GM19035 (cell line): ENCODE results near the gene LRRC2.
"Not testable (repeated sequence)": the region's sequence is repeated elsewhere in the genome, so short reads cannot be mapped to it uniquely, and the experiment has no call there.

Experiments used
- ATAC-seq: cut with Tn5 transposase; IDR thresholded peaks from one replicate; pipeline ENCODE4 v1.9.1; 2021; ENCODE audit not compliant: unreplicated experiment

The LRRC2 gene

GRCh38 chr3:46584598-46585467, 18.7 kb upstream of the LRRC2 start:
- no peak for ATAC-seq

- no peak for ATAC-seq
Observed at GRCh38 chr3:46580675-46581074, 14.6 kb upstream of the LRRC2 start.

GRCh38 chr3:46579756-46580286, 13.7 kb upstream of the LRRC2 start:
- ATAC-seq: no peak

- ATAC-seq: no peak
Observed at GRCh38 chr3:46578973-46579755, 13.1 kb upstream of the LRRC2 start.

GRCh38 chr3:46577580-46578249, 11.6 kb upstream of the LRRC2 start:
- not testable (repeated sequence) for ATAC-seq

GRCh38 chr3:46576879-46577278, 10.8 kb upstream of the LRRC2 start:
- no peak for ATAC-seq

GRCh38 chr3:46576386-46576785, 10.3 kb upstream of the LRRC2 start:
- ATAC-seq: no peak

- no peak for ATAC-seq
Observed at GRCh38 chr3:46575577-46576222, 9.6 kb upstream of the LRRC2 start.

GRCh38 chr3:46574881-46575576, 8.9 kb upstream of the LRRC2 start:
- no peak for ATAC-seq

- ATAC-seq: no peak
Observed at GRCh38 chr3:46574243-46574646, 8.1 kb upstream of the LRRC2 start.

GRCh38 chr3:46573701-46574100, 7.6 kb upstream of the LRRC2 start:
- ATAC-seq: no peak

- no peak for ATAC-seq
Observed at GRCh38 chr3:46571684-46572083, 5.6 kb upstream of the LRRC2 start.

GRCh38 chr3:46565607-46566039, 479 bp downstream of the LRRC2 start:
- no peak for ATAC-seq

- ATAC-seq: no peak
Observed at GRCh38 chr3:46565077-46565476, 1.0 kb downstream of the LRRC2 start.

GRCh38 chr3:46564190-46565021, 1.7 kb downstream of the LRRC2 start:
- ATAC-seq: no peak

GRCh38 chr3:46561951-46562350, 4.2 kb downstream of the LRRC2 start:
- no peak for ATAC-seq

GRCh38 chr3:46561511-46561910, 4.6 kb downstream of the LRRC2 start:
- ATAC-seq: no peak

- ATAC-seq: no peak
Observed at GRCh38 chr3:46559091-46559704, 6.9 kb downstream of the LRRC2 start.
